Measurements from ENCODE around the gene FGF23. TPM values are rescaled to one million over a fixed set of nuclear protein-coding genes. Genes with fewer than 3 reads are reported as not detected.

The FGF23 gene
- total and polyA plus RNA-seq, 8 donors, result not detected

GRCh38 chr12:4346931-4347330 is 32.6 kb downstream of the FGF23 start:
- Histone ChIP-seq H3K27ac (no peak overlapping the region), H3K9me3 (no peaks in the 10 kb centered on the region), H3K4me3 (no peak overlapping the region), H3K4me1 (no peaks in the 10 kb centered on the region), H3K27me3 (no peaks in the 10 kb centered on the region), H3K36me3 (no peaks in the 10 kb centered on the region)
- intact Hi-C loops (cut with DNase I), result no loop called here
- TF ChIP-seq, protein P1, sequence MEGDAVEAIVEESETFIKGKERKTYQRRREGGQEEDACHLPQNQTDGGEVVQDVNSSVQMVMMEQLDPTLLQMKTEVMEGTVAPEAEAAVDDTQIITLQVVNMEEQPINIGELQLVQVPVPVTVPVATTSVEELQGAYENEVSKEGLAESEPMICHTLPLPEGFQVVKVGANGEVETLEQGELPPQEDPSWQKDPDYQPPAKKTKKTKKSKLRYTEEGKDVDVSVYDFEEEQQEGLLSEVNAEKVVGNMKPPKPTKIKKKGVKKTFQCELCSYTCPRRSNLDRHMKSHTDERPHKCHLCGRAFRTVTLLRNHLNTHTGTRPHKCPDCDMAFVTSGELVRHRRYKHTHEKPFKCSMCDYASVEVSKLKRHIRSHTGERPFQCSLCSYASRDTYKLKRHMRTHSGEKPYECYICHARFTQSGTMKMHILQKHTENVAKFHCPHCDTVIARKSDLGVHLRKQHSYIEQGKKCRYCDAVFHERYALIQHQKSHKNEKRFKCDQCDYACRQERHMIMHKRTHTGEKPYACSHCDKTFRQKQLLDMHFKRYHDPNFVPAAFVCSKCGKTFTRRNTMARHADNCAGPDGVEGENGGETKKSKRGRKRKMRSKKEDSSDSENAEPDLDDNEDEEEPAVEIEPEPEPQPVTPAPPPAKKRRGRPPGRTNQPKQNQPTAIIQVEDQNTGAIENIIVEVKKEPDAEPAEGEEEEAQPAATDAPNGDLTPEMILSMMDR (IDR thresholded peaks at IDR 0.05), result no peak
- no peak for ATAC-seq
- no peak for DNase-seq
- FAIRE-seq, result no peak

GRCh38 chr12:4331842-4332241 is 47.7 kb downstream of the FGF23 start:
- intact Hi-C loops (cut with DNase I), result no loop called here
- DNase-seq, result no peak
- H3K4me3 ChIP-seq, result no peak overlapping the region
- H3K27ac ChIP-seq, result no peak overlapping the region
- no peaks in the 10 kb centered on the region for H3K9me3 ChIP-seq
- H3K4me1 ChIP-seq, result no peaks in the 10 kb centered on the region
- no peak for FAIRE-seq
- no peaks in the 10 kb centered on the region for H3K27me3 ChIP-seq
- TF ChIP-seq, protein P1 (IDR thresholded peaks at IDR 0.05), result no peak
- H3K36me3 ChIP-seq, result no peaks in the 10 kb centered on the region
- 67 to 74% methylated on average over 4 of the region's 4 CpGs for WGBS, 2 donors
- ATAC-seq, result no peak

DNA sequence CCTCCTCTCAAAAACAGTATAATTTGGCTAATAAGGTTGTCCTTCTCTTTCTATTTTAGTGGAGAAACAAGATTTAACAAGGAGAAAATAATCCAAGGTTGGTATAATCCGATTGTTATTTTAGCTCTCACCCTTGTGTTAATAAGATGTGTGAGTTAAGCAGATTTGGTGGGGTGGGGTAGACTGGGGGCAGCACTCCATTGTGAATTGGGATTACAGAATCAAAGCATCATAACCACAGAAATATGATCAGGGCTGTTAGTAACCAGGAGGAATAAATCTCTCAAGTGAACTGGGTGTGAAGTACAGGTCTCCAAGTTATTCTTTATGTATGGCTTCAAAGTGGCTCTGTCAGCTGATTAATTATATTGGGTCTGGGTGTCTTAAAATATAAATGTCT is 48.3 kb downstream of the FGF23 start:
- FAIRE-seq (no peak), DNase-seq (no peak), ATAC-seq (no peak)
- Histone ChIP-seq H3K4me3 (no peak overlapping the region), H3K27me3 (no peaks in the 10 kb centered on the region), H3K36me3 (no peaks in the 10 kb centered on the region), H3K27ac (no peak overlapping the region), H3K4me1 (no peaks in the 10 kb centered on the region), H3K9me3 (no peaks in the 10 kb centered on the region)
- 42 to 70% methylated on average over 1 of the region's 1 CpG for WGBS, 2 donors
- intact Hi-C loops (cut with DNase I), result no loop called here
- TF ChIP-seq, protein P1 (IDR thresholded peaks at IDR 0.05), result no peak

- no peak overlapping the region for H3K4me3 ChIP-seq
- intact Hi-C loops (cut with DNase I), result no loop called here
- no peak for FAIRE-seq
- no peak for ATAC-seq
- H3K4me1 ChIP-seq, result no peaks in the 10 kb centered on the region
- whole genome bisulfite sequencing, 2 donors, result 98 to 99% methylated on average over 3 of the region's 3 CpGs
- H3K9me3 ChIP-seq, result no peaks in the 10 kb centered on the region
- no peak overlapping the region for H3K27ac ChIP-seq
- TF ChIP-seq, protein P1 (IDR thresholded peaks at IDR 0.05), result no peak
- H3K27me3 ChIP-seq, result no peaks in the 10 kb centered on the region
- no peaks in the 10 kb centered on the region for H3K36me3 ChIP-seq
- DNase-seq, result no peak
These were observed 49.3 kb downstream of the FGF23 start for GRCh38 chr12:4330203-4330602.

DNA sequence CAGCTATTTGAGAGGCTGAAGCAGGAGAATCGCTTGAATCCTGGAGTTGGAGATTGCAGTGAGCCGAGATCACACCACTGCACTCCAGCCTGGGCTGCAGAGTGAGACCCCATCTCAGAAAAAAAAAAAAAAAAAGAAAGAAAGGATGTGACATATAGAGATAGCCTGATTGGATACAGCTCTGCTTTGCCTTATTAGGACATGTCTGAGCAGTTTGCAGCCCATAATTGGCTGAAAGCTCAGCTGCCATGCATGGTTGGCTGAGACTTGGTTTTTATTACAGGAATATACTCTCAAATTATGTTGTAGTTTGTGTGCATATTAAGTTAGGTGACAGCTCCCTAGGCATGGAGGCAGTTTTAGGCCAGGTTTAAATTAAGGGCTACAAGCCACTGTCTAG is 52.2 kb downstream of the FGF23 start:
- intact Hi-C loops (cut with DNase I), result no loop called here
- ATAC-seq, result no peak
- WGBS, 2 donors, result 95 to 100% methylated on average over 2 of the region's 2 CpGs

More for the DNA sequence above, 52.2 kb downstream of the FGF23 start:
- Histone ChIP-seq H3K27ac (no peak overlapping the region), H3K27me3 (no peaks in the 10 kb centered on the region), H3K9me3 (no peaks in the 10 kb centered on the region), H3K4me3 (no peak overlapping the region), H3K36me3 (no peaks in the 10 kb centered on the region), H3K4me1 (peaks cover 0 to 2% (median 0%) of the 10 kb centered on the region in 3 donors)
- TF ChIP-seq, protein P1 (IDR thresholded peaks at IDR 0.05), result no peak
- FAIRE-seq (no peak), DNase-seq (no peak)
